Sigmoid colon (tissue), 4 donors: Measurements from ENCODE around the gene SEPTIN1.

Source experiments
- CTCF ChIP-seq, 4 experiments: fragments of 450-650 bp in 3 of 4; fragments of 200-600 bp in 1 of 4; IDR thresholded peaks; one replicate each; pipeline ENCODE4 v1.5.1; 2016 to 2019; ENCODE audit warnings: antibody characterized with exemption in 4 of 4, mild to moderate bottlenecking in 3 of 4, moderate library complexity in 2 of 4
- POLR2A ChIP-seq, 2 donors: fragments of 450-650 bp; IDR thresholded peaks; one replicate each; pipeline ENCODE4 v1.6.1; 2016; ENCODE audit warnings: antibody characterized with exemption in 2 of 2, mild to moderate bottlenecking in 2 of 2, moderate library complexity in 2 of 2
- POLR2AphosphoS5 ChIP-seq, 4 donors: sonication (generic); formaldehyde crosslinking; IDR thresholded peaks; one replicate each; pipeline ENCODE4 v1.6.1; 2017; ENCODE audit warnings: antibody characterized with exemption in 4 of 4

GRCh38 chr16:30429418-30429677, 47.0 kb upstream of the SEPTIN1 start:
- TF ChIP-seq CTCF (IDR thresholded peaks at IDR 0.05) (no peak), POLR2AphosphoS5 (IDR thresholded peaks at IDR 0.05) (no peak), POLR2A (IDR thresholded peaks at IDR 0.05) (no peak)
